Neural progenitor cell (in vitro differentiated cells): ENCODE measurements around the gene CRACDL.

ENCODE experiments used
- CTCF ChIP-seq: fragments of 200-600 bp; sonication (generic); IDR thresholded peaks from 2 replicates; pipeline ENCODE4 v1.5.1; 2017; ENCODE audit warnings: antibody characterized with exemption, mild to moderate bottlenecking
- EZH2 ChIP-seq: fragments of 200-600 bp; sonication (generic); IDR thresholded peaks from 2 replicates; pipeline ENCODE4 v1.6.1; 2017; ENCODE audit warnings: antibody characterized with exemption, mild to moderate bottlenecking, moderate library complexity
- EZH2phosphoT487 ChIP-seq: fragments of 200-600 bp; sonication (generic); IDR thresholded peaks from 2 replicates; pipeline ENCODE4 v1.6.1; 2017; ENCODE audit warnings: antibody characterized with exemption

DNA sequence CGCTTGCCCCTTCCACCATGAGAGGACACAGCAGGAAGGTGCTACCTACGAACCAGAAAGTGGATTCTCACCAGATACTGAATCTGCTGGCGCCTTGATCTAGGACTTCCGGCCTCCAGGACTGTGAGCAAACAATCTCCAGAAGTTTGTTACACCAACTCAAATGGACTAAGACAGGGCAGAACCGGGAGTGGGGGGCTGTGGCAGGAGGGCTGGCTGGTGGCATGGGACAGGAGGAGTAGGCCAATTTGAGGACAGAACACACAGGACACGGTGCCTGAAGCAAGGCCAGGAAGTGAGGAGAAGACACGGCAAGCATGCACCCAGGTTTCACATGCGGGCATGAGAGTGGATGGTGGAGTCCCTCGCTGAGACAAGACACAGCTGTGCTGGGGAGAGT is 40.1 kb downstream of the CRACDL start:
- TF ChIP-seq CTCF (no peak), EZH2phosphoT487 (no peak), EZH2 (no peak)
